TTC549 (cell line): ENCODE data around the gene NUP62.

ENCODE experiments used
- FAIRE-seq: peaks from 2 replicates; lab custom pipeline; 2012; peaks lifted over from hg19 to GRCh38; lab: Jason Lieb, UNC

Gene NUP62

GRCh38 chr19:49896863-49897621 lies 32.3 kb downstream of the NUP62 start, which contains the start of gene IL4I1:
TSS of gene IL4I1 (minus strand) at chr19:49896887. CDS start at chr19:49896160, 727 bp downstream.
- no peak for FAIRE-seq

DNA sequence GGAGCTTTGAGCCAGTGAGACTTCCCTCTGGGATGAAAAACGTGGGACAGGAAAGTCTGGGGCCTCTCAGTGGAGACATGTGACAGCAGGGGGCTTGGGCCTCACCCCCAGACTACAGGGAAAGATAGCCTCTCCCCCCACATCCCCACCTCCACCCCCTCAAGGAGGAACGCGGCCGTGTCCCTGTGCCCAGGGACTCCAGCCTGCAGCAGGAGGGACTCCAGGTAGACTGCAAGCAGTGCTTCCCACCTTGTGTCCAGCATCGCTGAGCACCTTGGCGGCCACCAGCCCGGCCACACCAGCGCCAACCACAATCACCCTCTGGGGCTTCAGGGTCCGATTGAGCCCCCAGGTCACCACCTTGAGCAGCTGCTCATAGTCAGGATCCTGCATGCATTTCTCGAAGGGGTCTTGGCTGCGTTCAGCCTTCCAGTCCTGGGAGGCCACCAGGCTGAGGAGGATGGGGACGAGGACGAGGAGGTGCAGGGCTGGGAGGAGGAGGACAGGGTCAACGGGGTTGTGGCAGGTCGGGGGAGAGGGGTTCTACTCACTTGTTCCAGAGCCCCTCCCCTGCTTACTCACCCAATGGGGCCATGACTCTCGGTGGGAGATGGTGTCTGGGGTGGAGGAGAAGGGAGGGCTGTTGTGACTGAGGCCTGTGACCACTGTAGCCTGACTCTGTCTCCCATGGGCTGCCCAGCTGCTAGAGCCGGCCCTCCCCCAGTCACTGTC lies 33.6 kb downstream of the NUP62 start:
- no peak for FAIRE-seq

DNA sequence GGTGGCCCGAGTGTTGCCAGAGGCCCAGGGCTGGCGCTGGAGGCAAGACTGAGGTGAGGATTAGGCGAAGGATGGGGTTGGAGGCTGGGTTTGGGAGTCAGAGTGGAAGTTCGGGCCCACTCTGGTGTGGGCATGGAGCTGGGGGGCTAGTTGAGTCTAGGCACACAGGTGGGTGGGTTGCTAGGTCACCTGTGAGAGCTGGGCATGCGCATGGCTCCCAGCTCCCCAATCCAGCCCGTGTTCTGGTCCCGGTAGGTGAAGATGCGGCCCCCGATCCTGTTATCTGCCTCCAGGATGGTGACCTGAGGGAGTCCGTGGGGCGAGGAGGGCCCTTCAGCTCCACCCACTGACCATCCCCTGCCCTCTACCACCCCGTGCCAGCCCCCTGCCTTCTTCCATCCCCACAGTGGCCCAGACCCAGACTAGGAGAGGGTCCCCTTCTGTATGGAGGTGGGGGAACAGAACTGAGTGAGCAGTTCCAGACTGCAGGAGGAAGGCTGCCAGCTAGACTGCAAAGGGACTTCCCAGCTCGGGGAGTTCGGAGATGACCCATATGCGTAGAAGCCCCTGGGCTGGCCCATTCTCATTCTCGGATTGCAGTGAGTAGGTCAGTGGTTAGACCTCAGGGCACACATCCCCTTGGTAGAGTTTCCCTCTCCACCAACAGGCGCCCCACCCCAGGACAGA lies 34.3 kb downstream of the NUP62 start:
- FAIRE-seq: no peak

DNA sequence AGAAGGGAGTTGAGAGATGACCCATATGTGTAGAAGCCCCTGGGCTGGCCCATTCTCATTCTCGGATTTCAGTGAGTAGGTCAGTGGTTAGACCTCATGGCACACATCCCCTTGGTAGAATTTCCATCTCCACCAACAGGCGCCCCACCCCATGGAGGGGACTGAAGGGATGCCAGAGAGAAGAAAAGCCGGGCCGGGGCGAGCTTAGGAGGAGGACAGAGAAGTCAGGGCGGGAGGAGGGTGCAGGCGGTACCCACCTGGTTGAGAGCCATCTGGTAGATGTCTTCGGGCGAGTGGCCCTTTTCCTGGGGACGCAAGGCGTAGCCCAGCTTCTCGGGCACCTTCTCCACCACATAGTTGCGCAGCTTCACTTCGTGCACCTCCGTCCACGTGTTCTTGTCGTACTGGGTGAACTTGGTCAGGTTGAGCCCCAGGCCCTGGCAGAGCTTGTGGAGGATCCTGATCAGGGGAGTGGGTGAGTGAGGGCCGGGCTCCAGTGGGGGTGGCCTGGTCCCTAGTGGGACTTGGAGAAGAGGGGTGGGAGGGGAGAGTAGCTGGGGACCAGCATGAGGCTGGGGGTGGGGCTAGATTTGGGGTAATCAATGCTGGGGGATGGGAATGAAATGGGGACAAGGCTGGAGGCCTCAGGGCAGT lies 35.2 kb downstream of the NUP62 start:
- no peak for FAIRE-seq

- no peak for FAIRE-seq
Measured at GRCh38 chr19:49892716-49893115, 36.6 kb downstream of the NUP62 start.

- FAIRE-seq: no peak
Measured at GRCh38 chr19:49891393-49891792, 37.9 kb downstream of the NUP62 start.

DNA sequence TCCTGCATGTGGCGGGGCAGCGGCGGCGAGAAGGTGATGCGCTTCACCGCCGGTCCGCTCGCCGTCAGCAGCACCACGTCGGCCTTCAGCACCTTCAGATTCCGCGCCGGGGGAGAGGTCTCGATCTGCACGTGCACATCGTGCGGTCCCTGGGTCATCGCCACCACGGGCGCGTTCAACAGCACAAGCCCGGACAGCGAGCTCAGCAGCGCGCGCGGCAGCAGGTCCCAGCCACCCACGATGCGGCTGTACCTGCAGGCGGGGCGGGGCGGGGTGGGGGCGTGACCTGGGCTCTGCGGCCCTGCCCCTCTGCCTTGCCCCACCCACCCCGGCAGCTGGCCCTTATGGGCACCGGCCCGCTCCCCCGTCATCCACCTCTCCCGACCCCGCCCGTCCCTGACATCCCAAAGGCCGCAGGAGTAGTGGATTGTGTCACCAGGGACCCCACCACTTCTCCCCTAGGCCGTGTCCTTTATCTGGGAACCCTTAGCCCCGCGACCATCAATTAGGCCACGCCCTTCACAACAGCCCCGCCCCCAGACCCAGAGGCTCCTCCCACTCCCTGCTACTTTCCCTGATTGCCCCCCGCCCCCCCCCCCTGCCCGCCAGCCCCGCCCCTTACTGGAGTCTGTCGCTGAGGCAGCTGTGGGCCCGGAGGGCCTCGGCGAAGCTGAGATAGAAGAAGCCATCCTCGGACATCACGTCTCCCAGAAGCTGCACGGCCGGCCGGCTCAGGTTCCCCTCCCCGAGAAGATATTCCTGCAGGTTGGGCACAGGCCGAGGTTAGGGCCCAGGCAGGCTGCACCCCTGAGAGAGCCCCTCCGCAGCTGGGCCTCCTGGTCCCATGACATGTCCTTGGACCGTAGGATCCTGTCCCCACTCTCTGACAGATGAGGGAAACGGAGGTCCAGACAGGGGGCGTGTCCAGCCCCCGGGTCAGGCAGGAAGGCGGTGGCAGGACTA lies 38.7 kb downstream of the NUP62 start:
- no peak for FAIRE-seq

- FAIRE-seq: no peak
Measured at GRCh38 chr19:49889687-49890348, 39.5 kb downstream of the NUP62 start.

DNA sequence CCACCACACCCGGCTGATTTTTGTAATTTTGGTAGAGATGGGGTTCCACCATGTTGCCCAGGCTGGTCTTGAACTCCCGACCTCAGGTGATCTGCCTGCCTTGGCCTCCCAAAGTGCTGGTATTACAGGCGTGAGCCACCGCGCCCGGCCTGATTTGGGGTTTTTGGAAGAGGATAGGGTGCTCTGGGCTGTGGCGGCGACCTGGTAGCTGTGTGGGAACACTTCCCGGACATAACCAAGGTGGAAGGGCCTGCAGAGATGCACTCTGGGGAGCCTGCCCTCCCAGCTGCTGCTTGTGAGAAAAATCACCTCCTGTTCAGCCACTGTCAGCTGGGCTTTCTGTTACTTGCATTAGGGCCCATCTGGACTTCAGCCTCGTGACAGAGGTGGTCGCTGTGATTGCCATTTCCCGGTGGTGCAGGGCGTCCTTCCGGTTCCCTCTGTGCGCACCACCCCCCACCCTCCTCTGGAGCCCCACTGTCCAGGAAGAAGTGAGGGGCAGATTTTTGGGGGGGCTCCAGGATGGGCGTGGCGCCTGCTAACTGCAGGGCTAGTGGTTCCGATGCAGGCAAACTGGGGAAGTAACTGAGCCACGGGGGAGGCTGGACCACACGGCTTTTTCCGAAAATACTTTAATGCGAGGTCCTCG lies 40.1 kb downstream of the NUP62 start:
- no peak for FAIRE-seq

DNA sequence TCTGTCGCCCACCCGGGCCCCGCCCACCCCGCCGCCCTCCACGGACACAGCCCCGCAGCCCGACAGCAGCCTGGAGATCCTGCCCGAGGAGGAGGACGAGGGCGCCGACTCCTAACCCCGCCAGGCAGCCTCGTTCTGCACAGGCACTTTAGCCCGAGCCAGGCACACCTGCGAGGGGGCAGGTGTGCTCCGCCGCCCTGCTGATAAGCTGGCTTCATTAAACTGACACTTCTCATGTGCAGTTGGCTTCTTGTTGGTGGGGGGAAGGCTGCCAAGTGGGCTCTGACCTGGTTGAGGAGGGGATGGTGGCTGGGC lies 40.8 kb downstream of the NUP62 start:
- no peak for FAIRE-seq

- FAIRE-seq: no peak
Measured at GRCh38 chr19:49887665-49888509, 41.4 kb downstream of the NUP62 start.

DNA sequence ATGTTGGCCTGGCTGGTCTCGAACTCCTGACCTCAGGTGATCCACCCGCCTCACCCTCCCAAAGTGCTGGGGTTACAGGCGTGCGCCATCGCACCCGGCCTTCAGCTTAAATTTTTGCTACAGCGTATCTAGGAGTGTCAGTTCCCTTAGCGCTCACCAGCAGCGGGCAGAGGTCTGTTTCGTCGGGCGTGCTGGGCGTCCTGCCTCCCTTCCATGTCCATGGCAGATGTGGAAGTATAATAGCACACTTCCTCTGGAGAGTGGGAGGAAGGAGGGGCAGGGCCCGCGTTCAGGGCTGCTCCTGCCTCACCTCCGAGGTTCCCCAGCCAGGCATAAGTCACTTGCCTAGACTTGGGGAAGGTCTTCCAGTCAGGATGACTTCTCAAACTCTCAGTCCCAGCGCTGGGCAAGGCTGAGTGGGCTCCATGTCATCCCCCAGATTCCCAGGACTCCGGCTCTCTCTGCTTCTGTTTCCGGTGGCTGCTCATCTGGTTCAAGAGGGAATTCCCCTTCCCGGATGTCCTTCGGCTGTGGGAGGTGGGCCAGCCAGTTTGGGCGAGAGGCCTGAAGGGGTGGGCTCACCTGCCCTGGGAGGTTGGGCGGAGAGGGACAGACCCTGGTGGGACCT lies 42.2 kb downstream of the NUP62 start:
- no peak for FAIRE-seq

DNA sequence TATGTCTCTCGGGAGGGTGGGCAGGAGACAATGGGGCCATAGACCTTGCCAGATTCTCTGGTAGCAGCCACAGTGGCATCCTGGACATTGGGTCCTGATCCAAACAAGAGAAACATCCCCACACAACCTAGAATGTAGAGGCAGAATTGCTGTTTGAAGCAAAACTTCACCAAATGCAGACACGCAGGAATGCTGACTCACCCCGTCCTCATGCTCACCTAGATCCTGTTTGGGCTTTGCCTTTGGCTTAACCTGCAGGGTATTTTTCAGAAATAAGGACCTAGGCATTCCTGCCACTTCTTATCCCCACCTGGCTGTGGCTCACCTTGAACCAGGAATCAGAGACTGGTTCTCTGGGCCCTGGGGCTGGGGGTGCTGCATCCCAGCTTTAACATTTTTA lies 44.5 kb downstream of the NUP62 start:
- FAIRE-seq: no peak

- no peak for FAIRE-seq
Measured at GRCh38 chr19:49884109-49884508, 45.2 kb downstream of the NUP62 start.

DNA sequence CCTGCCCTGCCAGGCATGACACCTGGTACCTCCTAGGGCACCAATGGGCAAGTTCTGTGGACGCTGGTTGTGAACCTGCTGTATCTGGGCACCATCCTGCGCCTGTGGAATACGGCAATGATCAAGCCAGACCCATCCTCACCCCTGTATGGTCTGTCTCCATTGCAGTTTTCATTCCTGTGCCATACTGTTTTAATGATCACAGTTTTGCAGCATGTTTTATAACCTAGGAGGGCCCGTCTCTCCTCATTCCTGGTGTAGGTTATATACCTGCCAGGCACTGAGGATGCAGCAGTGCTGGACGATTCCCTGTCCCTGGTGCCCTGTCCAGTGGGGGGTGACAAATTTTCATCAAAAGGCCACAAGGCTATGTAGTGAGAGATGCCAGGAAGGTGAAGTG lies 46.2 kb downstream of the NUP62 start:
- FAIRE-seq: no peak

- no peak for FAIRE-seq
Measured at GRCh38 chr19:49882643-49883042, 46.7 kb downstream of the NUP62 start.

- FAIRE-seq: no peak
Measured at GRCh38 chr19:49881672-49882394, 47.5 kb downstream of the NUP62 start.

GRCh38 chr19:49881186-49881585 lies 48.1 kb downstream of the NUP62 start:
- no peak for FAIRE-seq
